ENCODE data around the gene ASZ1. TPM values are rescaled to one million over a fixed set of nuclear protein-coding genes. Genes with fewer than 3 reads are reported as not detected.

ASZ1 gene
- total RNA-seq, 1 experiment from 2014 or later = not detected

DNA sequence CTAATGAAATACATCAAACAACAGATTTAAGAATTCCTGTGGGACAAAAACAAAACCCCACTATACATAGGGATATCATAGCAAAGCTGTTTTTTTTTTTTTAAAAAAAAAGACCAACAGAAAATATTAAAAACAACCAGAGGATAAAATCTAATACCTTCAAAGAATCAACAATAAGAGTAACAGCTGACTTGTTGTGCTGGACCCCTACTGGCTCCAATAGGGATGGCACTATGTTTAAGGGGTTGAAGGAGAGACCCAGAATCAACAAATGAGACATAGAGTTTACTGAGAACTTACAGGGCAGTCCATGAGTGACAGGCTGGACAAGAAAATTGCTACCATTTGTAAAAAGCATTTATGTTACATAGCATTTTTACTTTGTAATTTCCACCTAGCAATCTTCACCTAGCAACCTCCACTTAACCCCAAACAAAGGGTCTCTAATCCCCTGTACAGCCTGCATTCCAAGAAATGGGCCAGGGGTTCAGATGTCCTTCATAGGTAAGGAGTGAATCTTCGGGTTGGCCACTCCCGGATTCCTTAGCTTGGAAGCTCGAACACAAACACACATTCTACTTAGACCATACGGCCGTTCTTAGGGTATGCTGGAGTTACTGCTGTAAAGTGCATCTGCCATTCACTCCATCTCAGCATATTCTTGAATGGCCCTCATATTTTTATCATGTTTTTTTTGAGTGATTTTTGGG, 25.8 kb downstream of the ASZ1 start:
- no peak for DNase-seq (ENCODE audit: low spot score)

DNA sequence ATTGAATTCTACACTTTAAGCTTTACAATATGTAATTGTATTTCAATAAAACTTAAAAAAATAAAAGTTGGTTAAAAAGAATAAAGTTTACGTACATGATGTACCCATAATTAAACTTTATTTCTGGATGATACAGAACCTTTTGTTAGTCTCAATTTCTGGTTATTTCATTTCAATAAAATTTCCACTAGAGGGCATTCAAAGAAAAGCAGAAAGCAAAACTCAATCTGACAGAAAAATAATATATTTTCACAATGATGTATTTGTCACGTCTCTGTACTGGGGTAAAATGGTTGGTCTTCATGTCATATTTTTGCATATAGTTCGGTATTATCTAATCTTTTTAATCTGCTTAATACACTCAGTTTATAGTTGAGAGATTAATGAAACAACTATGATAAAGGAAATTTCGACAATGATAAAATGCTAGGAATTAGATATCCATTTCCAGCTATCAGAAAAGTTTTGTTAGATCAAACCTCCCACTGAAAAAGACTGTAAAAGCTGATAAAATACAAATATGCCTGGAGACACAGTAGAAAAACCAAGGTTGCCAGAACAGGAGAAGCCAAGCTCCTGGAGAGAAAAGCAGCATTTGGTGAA, 27.4 kb downstream of the ASZ1 start:
- no peak for DNase-seq (ENCODE audit: low spot score)

DNA sequence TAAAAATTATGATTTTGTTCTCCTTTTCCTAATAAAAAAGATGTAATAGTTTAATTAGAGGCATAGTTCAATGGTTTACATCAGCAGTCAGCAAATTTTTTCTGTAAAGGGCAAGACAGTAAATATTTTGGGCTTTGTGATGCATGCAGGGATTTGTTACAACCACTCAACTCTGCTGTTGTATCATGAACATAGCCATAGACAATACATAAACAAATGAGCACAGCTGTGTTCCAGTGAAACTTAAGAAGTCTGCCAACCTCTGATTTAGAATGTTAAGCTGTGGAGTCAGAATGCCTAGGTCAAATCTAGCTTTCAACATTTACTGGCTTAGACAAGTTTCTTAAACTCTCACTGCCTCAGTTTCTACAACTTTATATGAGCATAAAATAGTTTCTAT, 31.6 kb downstream of the ASZ1 start:
- no peak for DNase-seq (ENCODE audit: low spot score)

DNA sequence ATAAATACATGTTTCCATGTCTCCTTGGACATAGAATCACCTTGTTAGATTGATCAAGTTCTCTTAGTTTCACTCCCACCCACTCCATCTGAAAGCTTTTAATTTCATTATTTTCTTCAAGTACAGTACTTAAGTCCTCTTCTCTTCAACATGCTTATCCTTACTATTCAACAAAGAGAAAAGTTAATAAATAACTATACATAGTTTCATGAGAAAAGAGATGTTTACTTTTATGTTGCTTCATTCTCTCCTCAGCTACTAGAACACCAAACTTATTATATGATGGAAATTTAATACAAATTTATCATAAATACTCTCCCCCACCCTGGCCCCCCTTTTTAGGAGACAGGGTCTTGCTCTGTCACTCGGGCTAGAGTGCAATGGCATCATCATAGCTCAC, 33.5 kb downstream of the ASZ1 start:
- no peak for DNase-seq (ENCODE audit: low spot score)

DNA sequence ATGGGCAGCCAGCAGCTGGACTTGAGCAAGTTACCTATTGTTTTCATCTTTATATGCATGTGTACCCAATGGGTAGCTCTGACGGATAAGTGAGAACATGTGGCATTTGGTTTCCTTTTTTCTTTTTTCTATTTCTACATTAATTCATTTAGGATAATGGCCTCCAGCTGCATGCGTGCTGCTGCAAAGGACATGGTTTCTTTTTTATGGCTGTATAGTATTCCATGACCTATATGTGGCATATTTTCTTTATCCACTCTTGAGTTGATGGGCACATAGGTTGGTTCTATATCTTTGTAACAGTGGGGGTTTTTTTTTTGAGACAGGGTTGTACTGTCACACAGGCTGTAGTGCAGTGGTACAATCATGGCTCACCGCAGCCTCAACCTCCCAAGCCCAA, 37.4 kb downstream of the ASZ1 start:
- no peak for DNase-seq (ENCODE audit: low spot score)

DNA sequence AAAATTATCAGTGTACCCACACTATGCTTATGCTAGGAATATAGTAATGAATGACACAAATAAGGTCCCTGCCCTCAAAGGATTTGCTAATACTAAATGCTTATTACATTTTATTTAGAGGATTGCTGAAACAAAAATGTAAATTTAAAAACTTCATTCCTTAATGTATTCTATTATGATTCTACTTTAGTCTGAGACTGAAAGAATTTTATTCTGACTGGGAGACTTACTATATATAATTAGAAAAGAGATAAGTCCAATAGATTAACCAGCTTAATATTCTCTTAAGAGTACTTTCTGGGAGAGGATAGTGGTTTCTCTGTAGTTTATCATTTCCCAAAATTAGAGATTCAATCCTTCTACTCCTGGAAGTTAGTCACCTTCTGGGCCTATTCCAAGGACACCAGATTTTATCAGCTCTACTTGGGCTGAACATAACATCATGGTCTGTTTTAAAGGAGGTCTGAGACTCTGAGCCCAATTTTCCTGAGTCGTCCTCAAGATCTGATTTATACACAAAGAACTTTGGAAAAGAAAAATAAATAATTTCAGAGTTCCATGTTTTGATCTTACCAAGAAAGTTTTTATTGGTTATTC, 41.1 kb downstream of the ASZ1 start:
- DNase-seq (ENCODE audit: low spot score) = no peak

DNA sequence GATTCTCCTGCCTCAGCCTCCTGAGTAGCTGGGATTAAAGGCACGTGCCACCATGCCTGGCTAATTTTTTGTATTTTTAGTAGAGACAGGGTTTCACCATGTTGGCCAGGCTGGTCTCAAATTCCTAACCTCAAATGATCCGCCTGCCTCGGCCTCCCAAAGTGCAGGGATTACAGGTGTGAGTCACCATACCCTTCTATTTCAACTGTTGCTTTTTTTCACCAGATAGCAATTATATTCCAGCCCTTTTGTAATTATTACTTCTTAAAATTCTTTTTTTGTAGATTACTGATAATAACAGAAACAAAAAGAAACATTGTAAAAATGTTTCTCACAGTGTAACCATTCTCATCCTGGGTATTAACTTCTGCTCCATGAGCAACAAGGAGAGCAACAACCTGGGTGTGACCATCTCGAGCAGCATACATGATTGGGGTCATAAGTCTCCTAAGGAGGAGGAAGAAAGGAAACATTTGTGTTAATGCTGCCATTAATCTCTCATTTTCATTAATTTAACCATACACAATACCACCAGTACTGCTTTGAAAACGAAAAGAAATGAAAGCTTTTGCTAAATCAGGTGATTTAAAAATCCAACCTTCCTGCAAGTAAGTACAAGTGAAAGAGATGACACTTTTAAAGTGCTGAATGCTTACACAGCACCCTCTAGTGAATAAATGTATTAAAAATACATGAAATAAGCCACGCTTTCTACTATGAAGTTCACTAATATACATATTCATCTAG, 41.8 kb downstream of the ASZ1 start:
- peak; percentile 39 for DNase-seq (ENCODE audit: low spot score)

DNA sequence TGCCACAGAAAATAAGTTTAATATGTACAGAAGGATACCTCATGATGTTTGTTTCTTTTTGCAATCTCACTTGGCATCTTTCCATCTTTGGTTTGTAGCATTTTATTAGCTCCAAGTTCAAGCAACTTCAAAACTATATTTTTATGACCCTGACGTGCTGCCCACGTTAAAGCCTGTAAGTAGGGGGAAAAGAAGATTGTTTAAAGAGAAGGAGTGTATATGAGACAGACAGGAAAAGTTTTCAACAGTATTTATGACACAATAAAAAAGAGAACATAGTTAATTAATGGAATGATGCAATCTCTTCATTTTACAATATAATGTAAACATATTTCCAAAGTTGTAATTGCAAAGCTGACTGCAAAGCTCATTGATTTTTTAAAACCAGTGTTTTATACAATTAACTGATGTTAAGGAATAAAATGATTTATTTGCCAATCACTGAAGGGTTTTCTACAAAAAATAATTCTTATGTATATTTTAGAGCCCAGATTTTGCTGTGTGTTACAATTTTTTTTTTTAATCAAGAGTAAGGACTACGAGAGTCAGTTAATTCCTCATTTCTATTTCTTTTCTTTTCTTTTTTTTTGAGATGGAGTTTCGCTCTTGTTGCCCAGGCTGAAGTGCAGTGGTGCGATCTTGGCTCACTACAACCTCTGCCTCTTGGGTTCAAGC, 42.5 kb downstream of the ASZ1 start:
- no peak for DNase-seq (ENCODE audit: low spot score)

DNA sequence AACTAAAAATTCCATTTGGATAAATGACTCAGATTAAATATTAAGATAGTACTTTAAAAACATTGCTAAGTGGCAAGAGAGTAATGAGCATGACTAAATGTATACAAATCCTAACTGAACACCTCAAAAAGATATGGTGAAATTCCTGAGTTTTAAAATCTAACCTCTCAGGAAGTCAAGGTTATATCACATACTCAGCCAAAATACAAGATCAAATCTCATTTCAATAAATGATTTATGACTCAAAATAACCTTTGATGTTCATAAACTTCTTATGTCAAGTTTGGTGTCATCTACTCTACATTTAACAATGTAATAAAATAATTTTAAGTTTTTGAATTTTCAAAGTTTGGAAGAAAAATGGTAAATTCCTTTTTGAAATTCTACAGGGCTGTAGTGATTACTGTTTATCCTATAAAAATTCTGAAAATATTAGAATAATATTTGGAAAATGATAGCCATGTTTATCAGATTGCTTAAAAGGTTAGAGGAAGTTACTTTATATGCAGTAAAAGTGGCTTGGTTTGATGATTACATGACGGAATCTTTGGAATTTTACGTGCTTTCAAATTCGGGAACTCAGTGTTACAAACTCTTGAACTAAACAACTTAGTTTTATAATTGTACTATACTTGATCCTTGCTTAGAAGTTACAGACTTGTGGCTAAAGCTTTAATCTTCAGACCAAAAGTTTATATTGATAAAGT, 43.7 kb downstream of the ASZ1 start:
- DNase-seq (ENCODE audit: low spot score) = no peak

DNA sequence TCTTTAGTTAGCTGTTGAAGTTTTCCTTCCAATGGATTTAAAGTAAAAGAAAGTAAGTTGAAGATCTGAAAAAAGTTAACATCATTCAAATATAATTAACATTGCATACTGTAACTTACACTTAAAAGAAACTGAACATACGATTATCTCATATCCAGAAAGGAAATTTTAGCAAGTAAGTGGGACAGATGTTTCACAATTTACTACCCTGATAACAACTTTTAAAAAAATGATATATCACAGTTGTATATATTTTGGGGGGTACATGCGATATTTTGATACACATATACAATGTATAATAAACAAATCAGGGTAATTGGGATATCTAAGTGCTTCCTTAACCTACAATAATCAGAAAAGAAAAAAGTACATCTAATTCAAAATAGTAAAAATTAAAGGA, 44.2 kb downstream of the ASZ1 start:
- no peak for DNase-seq (ENCODE audit: low spot score)

DNA sequence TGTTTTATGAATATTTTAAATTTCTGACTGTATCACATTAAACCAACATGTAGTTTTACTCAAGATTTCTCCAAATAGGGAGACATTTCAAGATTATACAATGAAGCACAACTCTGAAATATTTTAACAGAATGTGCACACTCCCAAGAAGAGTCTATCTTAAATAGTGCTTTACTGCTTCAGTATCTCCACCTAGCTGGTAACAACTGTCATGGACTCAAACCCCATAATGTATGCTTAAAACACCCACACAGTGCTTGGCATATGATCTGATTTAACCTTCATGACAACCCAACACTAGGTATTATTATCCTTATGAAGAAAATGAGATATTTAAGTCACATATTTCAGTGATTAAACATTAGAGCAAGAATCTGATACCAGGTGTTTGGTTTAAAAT, 45.9 kb downstream of the ASZ1 start:
- no peak for DNase-seq (ENCODE audit: low spot score)

DNA sequence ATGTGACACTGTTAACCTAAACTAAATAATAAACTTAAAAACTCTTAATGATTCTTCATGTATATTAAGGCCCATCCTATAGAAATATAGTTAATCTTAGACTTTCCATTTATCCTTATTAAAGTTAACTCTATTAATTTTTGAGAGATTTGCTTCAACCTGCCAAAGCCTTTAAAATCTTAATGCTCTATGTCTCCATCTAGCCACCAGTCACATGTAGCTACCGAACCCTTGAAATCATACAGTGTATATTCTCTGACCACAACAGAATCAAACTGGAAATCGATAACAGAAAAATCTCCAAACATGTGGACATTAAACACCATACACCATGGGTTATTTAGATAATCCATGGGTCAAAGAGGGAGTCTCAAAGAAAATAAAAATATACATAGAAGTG, 51.9 kb downstream of the ASZ1 start:
- no peak for DNase-seq (ENCODE audit: low spot score)

DNA sequence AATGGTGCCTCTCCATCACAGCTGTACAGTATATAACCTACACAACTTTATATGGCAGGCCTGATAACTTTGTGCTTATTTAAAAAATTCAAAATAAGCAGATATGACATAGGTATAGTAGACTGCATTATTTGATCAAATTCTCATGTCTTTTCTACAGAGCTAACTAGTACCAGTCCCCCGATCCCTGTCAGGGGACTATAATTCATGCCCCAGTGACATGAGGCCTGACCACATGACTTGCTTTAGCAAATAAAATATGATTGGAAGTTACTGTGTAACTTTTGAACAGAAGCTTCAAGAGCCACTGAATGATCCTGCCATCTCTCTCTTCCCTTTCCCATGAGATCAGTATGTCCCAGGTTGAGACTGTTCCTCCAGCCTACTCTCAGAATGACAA, 55.2 kb downstream of the ASZ1 start:
- DNase-seq (ENCODE audit: low spot score) = no peak

DNA sequence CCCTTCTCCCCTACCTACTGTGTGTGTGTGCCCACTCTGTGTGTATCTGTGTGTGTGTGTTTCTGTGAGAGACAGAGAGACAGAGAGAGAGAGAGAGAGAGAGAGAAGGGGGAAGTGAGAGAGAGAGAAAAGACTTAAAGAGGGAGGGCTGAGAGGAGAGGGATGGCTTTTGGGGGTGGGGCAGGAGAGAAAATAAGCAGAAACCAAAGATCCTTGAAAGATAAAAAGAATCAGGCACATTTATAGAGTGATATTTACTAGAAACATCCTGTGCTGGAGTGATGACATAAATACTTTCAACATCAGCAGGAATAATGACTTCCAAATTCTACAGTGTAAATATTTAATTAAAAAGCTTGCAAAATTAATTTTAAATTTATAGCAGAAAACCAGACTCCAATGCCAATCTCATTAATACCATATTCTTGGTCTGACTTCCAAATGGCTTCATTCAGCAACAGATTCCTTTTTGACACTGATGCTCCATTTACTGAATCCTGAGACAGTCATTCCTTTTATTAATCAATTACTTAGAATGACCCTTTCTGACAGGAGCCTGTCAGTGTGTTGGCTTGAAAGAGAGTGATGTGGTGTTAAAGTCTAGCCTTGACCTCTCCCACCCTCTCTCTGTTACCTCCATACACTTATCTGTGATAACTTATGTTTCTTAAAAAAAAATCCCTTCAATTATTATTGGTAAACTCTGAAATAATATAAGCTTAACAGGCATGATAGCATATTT, 62.8 kb downstream of the ASZ1 start:
- no peak for DNase-seq (ENCODE audit: low spot score)

DNA sequence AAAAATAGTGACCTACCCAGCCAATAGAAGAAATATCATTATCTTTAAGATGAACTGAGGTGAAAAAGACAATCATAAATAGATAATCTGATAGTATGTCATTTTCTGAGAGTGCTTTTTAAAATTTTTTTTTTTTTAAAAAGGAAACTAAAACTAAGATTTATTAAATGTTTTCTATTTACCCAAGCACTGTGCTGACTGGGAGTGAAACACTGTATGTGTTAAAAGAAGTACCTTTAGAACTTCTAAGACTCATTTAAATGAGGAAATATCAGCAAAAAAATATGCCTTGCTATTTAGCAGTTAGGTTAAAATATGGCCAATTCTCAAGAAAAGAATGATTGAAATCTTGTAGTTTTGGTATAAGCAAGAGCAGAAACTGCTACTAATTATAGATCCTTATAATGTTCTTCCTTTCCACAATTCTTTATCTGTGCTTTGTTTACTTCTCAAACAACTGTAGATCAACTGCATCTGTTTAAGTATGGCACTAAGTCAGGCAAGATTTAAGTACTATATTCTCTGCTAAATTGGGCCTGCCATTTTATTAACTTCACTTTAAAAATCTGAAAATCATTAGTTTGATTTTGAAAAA, 64.9 kb downstream of the ASZ1 start:
- no peak for DNase-seq (ENCODE audit: low spot score)

DNA sequence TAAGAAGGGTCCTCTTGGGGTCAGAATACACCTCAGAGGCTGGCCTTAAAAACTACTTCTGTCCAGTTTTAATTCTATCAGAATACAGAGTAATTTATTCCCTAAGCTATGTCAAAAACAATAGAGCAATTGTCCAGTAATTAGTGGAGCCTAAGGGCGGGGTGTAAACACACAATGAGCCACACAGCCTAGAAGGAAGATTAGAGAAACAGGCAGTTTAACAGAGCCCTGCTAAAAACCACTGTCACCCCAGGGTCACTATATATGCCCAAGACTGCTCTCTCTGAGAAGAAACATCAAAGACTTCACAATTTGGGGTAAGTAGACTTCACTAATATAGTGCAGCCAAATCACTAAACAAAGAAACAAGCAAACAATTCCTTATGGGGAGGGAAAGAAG, 77.3 kb downstream of the ASZ1 start:
- DNase-seq (ENCODE audit: low spot score) = no peak

DNA sequence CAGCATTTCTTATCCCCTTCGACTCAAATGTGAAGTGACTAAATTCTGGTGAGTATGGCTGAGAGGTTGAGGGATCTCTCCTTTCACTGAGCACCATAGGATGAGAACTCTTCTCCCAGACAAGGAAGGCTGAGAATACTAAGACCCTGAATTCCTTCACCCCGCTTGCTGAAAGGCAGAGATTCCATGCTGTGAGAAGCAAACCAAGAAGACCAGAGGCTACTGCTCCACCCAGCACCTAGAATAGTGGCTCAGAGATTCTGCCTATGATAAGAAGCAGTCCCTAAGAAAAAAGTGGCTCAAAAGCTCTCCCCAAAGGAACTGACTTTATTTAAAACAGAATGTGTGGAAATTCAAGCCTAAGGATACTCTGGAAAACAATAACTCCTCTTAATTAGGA, 77.7 kb downstream of the ASZ1 start:
- DNase-seq (ENCODE audit: low spot score) = no peak

DNA sequence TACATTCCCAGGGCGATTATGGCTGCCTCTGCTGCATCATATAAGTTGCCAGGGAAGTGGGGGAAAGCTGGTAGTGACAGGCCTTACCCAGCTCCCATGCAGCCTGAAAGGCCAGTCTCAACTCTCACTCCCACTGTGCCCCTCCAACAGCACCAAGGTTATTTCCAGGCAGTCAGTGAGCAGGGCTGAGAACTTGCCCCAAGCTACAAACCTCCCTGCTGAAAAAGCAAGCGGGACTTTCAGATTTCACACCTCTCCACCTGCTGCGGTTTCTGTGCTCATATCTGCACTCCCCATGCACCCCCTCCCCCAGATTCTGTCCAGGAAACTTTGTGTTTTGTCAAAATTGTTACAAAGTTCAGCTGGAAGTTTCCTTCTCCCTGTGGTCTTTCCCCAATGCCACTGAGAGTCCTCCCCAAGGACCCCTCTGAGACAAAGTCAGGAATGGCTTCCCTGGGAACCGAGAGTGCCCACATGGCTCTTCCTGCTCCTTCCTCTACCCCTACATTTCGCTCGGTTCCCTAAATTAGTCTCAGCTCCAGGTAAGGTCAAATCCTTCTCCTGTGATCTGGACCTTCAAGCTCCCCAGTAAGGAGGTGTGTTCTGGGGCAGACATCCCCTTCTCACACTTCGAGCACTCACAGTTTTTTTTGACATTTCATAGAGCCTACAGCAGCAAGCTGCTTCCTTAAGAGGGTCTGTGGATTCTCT, 79.2 kb downstream of the ASZ1 start:
- DNase-seq (ENCODE audit: low spot score) = no peak

DNA sequence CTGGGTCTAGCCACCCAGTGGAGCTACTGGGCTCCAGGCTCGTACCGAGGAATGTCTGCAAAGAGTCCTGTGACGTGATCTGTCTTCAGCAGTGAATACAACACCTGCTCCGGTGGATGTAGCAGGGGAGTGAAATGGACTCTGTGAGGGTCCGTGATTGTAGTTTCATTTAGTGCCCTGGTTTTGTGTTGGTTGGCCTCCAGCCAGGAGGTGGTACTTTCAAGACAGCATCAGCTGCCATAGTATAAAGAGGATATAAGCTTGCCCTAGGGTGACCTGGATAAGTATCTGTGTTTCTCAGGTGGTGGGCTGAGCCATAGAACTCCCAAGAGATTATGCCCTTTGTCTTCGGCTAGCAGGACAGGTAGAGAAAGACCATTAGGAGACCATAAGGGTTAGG, 79.8 kb downstream of the ASZ1 start:
- no peak for DNase-seq (ENCODE audit: low spot score)

DNA sequence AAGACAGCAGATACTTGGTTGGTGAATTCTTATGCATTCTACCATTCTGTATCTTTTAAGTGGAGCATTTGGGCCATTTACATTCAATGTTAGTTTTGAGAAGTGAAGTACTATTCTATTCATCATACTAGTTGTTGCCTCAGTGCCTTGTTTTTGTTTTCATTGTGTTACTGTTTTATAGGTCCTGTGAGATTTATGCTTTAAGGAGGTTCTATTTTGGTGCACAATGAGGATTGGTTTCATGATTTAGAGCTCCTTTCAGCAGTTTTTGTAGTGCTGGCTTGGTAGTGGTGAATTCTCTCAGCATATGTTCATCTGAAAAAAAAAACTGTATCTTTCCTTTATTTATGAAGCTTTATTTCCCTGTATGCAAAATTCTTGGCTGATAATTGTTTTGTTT, 81.1 kb downstream of the ASZ1 start:
- DNase-seq (ENCODE audit: low spot score) = no peak
